Smooth muscle cell (in vitro differentiated cells): Measurements from ENCODE around the gene SLC26A9. TPM values are rescaled to one million over a fixed set of nuclear protein-coding genes. Genes with fewer than 3 reads are reported as not detected.

ENCODE experiments used
- DNase-seq: peaks from one replicate; lab custom pipeline; 2025; ENCODE audit not compliant: unreplicated experiment; lab: John Stamatoyannopoulos, UW
- H2AFZ ChIP-seq: fragments of 200-600 bp; sonication (generic); 2 replicates; pipeline ENCODE4 v1.6.0; 2016; ENCODE audit warnings: antibody characterized with exemption, low read depth, mild to moderate bottlenecking
- H3F3A ChIP-seq: fragments of 200-600 bp; sonication (generic); 2 replicates; pipeline ENCODE4 v1.6.0; 2017; ENCODE audit warnings: antibody characterized with exemption, low read depth
- H3K27ac ChIP-seq: fragments of 200-600 bp; sonication (generic); 2 replicates; pipeline ENCODE4 v1.5.1; 2016; ENCODE audit warnings: low read depth, mild to moderate bottlenecking
- H3K27me3 ChIP-seq: fragments of 200-600 bp; sonication (generic); 2 replicates; pipeline ENCODE4 v1.6.1; 2016; ENCODE audit warnings: low read depth, mild to moderate bottlenecking
- H3K36me3 ChIP-seq: fragments of 200-600 bp; sonication (generic); 2 replicates; pipeline ENCODE4 v1.5.1; 2016; ENCODE audit warnings: low read depth
- H3K4me1 ChIP-seq: fragments of 200-600 bp; sonication (generic); 2 replicates; pipeline ENCODE4 v1.5.1; 2016; ENCODE audit warnings: low read depth
- H3K4me2 ChIP-seq: fragments of 200-600 bp; sonication (generic); 2 replicates; pipeline ENCODE4 v1.6.0; 2016; ENCODE audit warnings: mild to moderate bottlenecking
- H3K4me3 ChIP-seq: fragments of 200-600 bp; sonication (generic); 2 replicates; pipeline ENCODE4 v1.5.1; 2016; ENCODE audit warnings: mild to moderate bottlenecking
- H3K79me2 ChIP-seq: fragments of 200-600 bp; sonication (generic); 2 replicates; pipeline ENCODE4 v1.6.0; 2016; ENCODE audit warnings: low read depth, mild to moderate bottlenecking
- H3K9ac ChIP-seq: fragments of 200-600 bp; sonication (generic); 2 replicates; pipeline ENCODE4 v1.6.0; 2016; ENCODE audit warnings: low read depth
- H3K9me3 ChIP-seq: fragments of 200-600 bp; sonication (generic); replicated peaks from 2 replicates; pipeline ENCODE4 v1.5.1; 2016; ENCODE audit warnings: low read depth
- H4K20me1 ChIP-seq: fragments of 200-600 bp; sonication (generic); 2 replicates; pipeline ENCODE4 v1.6.0; 2016; ENCODE audit warnings: low read depth
- CTCF ChIP-seq: fragments of 200-600 bp; sonication (generic); IDR thresholded peaks from 2 replicates; pipeline ENCODE4 v1.5.1; 2017; ENCODE audit warnings: borderline replicate concordance, mild to moderate bottlenecking, antibody characterized with exemption; ENCODE audit not compliant: insufficient read depth, poor library complexity, severe bottlenecking
- WGBS: methylation state at CpG from one replicate; pipeline ENCODE4 v1.1.7; 2016; ENCODE audit warnings: low lambda C conversion rate; 5-methylcytosine and 5-hydroxymethylcytosine counted together
- polyA plus RNA-seq: library from polyadenylated mRNA; unstranded; fragments of >200 nt; fragmentation: Nextera tagmentation; extraction: Ambion mirVana; gene quantifications from 2 replicates; pipeline ENCODE4 v1.2.1, GENCODE V29; 2016
- total RNA-seq: library from RNA; depleted of rRNA; stranded (reverse); fragments of >200 nt; gene quantifications from 2 replicates; pipeline ENCODE4 v1.2.3, GENCODE V29; 2014

SLC26A9 gene
- total and polyA plus RNA-seq, 2 experiments from 2014 or later, result not detected

DNA sequence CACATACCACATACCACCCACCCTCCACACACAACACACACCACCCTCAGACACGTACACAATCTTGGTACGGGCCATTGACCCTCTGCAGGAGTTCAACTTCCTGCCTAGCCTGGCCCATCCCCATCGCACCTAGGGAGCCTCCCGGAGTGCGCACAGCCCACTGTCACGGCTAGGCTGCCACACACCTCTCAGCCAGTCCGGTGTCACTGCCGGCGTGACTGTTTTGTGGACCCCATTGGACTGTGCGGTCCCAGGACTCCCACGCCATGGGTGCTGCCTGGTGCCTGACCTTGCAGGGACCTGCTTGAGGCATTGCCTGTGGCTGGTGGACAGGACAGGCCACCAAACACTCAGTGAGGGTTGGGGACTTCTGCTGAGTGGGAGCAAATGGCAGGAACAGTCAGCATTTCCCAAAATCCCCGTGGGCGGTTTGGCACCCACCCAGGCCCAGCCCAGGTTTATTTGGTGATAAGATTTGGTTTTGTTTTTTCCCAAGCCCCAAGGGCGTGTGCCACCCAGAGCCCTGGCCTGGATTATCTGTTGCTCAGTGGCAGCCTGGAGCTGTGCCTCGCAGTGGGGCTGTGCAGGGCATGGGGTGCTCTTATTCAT is 32.2 kb upstream of the SLC26A9 start:
- H4K20me1 ChIP-seq, result no peaks in the 10 kb centered on the region
- no peak for DNase-seq
- WGBS, result 87% methylated on average over 15 of the region's 15 CpGs

DNA sequence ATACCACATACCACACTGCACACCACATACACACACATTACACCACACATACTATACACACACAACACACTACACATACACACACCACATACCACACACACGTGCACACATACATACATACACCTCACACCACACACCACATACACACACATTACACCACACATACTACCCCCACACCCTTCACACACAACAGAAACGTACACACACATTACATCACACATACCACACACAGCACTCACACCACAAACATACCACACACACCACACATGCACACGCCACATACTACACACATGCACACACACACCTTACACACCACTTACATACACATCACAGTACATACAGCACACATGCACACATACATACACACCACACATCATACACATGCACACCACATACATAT is 31.5 kb upstream of the SLC26A9 start:
- no peak overlapping the region for H3K9ac ChIP-seq
- no peaks in the 10 kb centered on the region for H3K79me2 ChIP-seq
- WGBS, result 98% methylated on average over 3 of the region's 3 CpGs
- H3K27ac ChIP-seq, result no peak overlapping the region
- TF ChIP-seq CTCF, result no peak
- no peaks in the 10 kb centered on the region for H3F3A ChIP-seq
- no peaks in the 10 kb centered on the region for H4K20me1 ChIP-seq
- no peaks in the 10 kb centered on the region for H3K36me3 ChIP-seq
- no peak overlapping the region for H2AFZ ChIP-seq
- H3K4me3 ChIP-seq, result no peak overlapping the region
- peaks cover 7% of the 10 kb centered on the region for H3K4me1 ChIP-seq
- H3K9me3 ChIP-seq, result no peaks in the 10 kb centered on the region
- DNase-seq, result no peak
- no peak overlapping the region for H3K4me2 ChIP-seq
- H3K27me3 ChIP-seq, result no peaks in the 10 kb centered on the region

More for the DNA sequence above, 32.2 kb upstream of the SLC26A9 start:
- Histone ChIP-seq H3K27ac (no peak overlapping the region), H3K4me1 (peaks cover 7% of the 10 kb centered on the region), H3K79me2 (no peaks in the 10 kb centered on the region), H3K36me3 (no peaks in the 10 kb centered on the region), H3K27me3 (no peaks in the 10 kb centered on the region), H3K9me3 (no peaks in the 10 kb centered on the region), H3K9ac (no peak overlapping the region), H3K4me2 (no peak overlapping the region), H3F3A (no peaks in the 10 kb centered on the region), H2AFZ (no peak overlapping the region), H3K4me3 (no peak overlapping the region)
- TF ChIP-seq CTCF, result no peak

DNA sequence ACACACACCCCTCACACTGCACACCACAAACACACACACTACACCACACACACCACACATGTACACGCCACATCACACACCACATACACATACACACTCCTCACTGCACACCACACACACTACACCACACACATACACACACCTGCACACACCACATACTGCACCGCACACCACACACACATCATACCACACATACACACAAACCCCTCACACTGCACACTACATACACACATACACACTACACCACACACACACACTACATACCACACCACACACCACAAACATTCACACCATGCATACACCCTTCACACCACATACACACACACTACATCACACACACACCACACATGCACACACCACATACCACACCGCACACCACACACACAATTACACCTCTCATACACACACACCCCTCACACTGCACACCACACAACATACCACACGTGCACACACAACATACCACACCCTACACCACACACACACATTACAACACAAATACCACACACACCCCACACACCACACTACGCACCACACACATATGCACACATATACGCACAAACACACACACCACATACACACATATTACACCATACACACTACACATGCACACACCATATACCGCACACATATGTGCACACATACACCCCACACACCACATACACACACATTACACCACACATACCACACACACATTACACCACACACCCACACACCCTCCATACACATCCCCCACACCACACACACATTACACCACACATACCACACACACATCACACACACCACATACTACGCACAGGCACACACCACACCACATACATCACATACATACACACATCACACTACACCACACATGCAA is 30.3 kb upstream of the SLC26A9 start:
- no peak overlapping the region for H2AFZ ChIP-seq
- 98% methylated on average over 8 of the region's 8 CpGs for WGBS
- H3K4me2 ChIP-seq, result no peak overlapping the region
- H3K9me3 ChIP-seq, result no peaks in the 10 kb centered on the region
- TF ChIP-seq CTCF, result no peak
- H4K20me1 ChIP-seq, result no peaks in the 10 kb centered on the region
- no peak overlapping the region for H3K9ac ChIP-seq
- H3F3A ChIP-seq, result no peaks in the 10 kb centered on the region
- no peak overlapping the region for H3K4me3 ChIP-seq
- DNase-seq, result no peak
- H3K79me2 ChIP-seq, result no peaks in the 10 kb centered on the region
- peaks cover 7% of the 10 kb centered on the region for H3K4me1 ChIP-seq
- no peaks in the 10 kb centered on the region for H3K27me3 ChIP-seq
- no peaks in the 10 kb centered on the region for H3K36me3 ChIP-seq
- no peak overlapping the region for H3K27ac ChIP-seq
